GM19240 (cell line): ENCODE results near the gene NTRK3.

Experiments
- DNase-seq: peaks from one replicate; pipeline ENCODE4 v3.0.0; 2011; ENCODE audit warnings: low spot score; ENCODE audit not compliant: insufficient read length

NTRK3 gene

GRCh38 chr15:88125576-88125975 lies 131.0 kb downstream of the NTRK3 start:
- DNase-seq = no peak

- DNase-seq = no peak
Observed at GRCh38 chr15:88124199-88124598, 132.3 kb downstream of the NTRK3 start.

GRCh38 chr15:88121968-88122530 lies 134.5 kb downstream of the NTRK3 start:
- DNase-seq = no peak

- DNase-seq = no peak
Observed at GRCh38 chr15:88120026-88120425, 136.5 kb downstream of the NTRK3 start.

- no peak for DNase-seq
Observed at GRCh38 chr15:88118741-88119140, 137.8 kb downstream of the NTRK3 start.

GRCh38 chr15:88118035-88118434 lies 138.5 kb downstream of the NTRK3 start:
- no peak for DNase-seq

- DNase-seq = no peak
Observed at GRCh38 chr15:88115486-88116152, 140.9 kb downstream of the NTRK3 start.

GRCh38 chr15:88113613-88114308 lies 142.8 kb downstream of the NTRK3 start:
- no peak for DNase-seq

- no peak for DNase-seq
Observed at GRCh38 chr15:88108991-88109390, 147.5 kb downstream of the NTRK3 start.

GRCh38 chr15:88108477-88108876 lies 148.1 kb downstream of the NTRK3 start:
- no peak for DNase-seq

- DNase-seq = no peak
Observed at GRCh38 chr15:88106074-88106473, 150.5 kb downstream of the NTRK3 start.

GRCh38 chr15:88104357-88104756 lies 152.2 kb downstream of the NTRK3 start:
- DNase-seq = no peak

- DNase-seq = no peak
Observed at GRCh38 chr15:88100181-88100580, 156.4 kb downstream of the NTRK3 start.

GRCh38 chr15:88098361-88098760 lies 158.2 kb downstream of the NTRK3 start:
- DNase-seq = no peak

- no peak for DNase-seq
Observed at GRCh38 chr15:88091444-88092016, 165.0 kb downstream of the NTRK3 start.

GRCh38 chr15:88090481-88091011 lies 166.0 kb downstream of the NTRK3 start:
- DNase-seq = no peak

- no peak for DNase-seq
Observed at GRCh38 chr15:88089731-88090130, 166.8 kb downstream of the NTRK3 start.

- DNase-seq = no peak
Observed at GRCh38 chr15:88089024-88089620, 167.4 kb downstream of the NTRK3 start.

GRCh38 chr15:88083811-88084760 lies 172.5 kb downstream of the NTRK3 start:
- no peak for DNase-seq

- DNase-seq = no peak
Observed at GRCh38 chr15:88080616-88081015, 175.9 kb downstream of the NTRK3 start.
